IMR-90 (cell line): ENCODE measurements around the gene RING1. TPM values are rescaled to one million over a fixed set of nuclear protein-coding genes. Genes with fewer than 3 reads are reported as not detected.
A peak's percentile ranks its signal among the peaks of the same experiment; 100 is the strongest.

ENCODE experiments used
- ELK1 ChIP-seq: fragments of 150-350 bp; IDR thresholded peaks from 2 replicates; pipeline ENCODE4 v1.6.1; 2016; ENCODE audit warnings: low read depth, mild to moderate bottlenecking, low read length, moderate library complexity, borderline replicate concordance
- FOS ChIP-seq: fragments of 150-350 bp; IDR thresholded peaks from 2 replicates; pipeline ENCODE4 v1.6.1; 2016; ENCODE audit warnings: low read depth, low read length
- MAFK ChIP-seq: IDR thresholded peaks from 2 replicates; pipeline ENCODE4 v1.6.1; 2012; ENCODE audit warnings: low read depth, low read length, improper control_type of control experiment
- SMC3 ChIP-seq: fragments of 150-350 bp; IDR thresholded peaks from 2 replicates; pipeline ENCODE4 v1.6.1; 2016; ENCODE audit warnings: low read depth, mild to moderate bottlenecking, antibody characterized with exemption, low read length, moderate library complexity
- polyA plus RNA-seq, 3 experiments: library from polyadenylated mRNA; depleted of rRNA; stranded (reverse); fragments of >200 nt; gene quantifications; 2 replicates each; pipeline ENCODE4 v1.2.3, GENCODE V29; 2012; ENCODE audit warnings: low replicate concordance in 1 of 3
- total RNA-seq: library from RNA; depleted of rRNA; stranded (reverse); fragments of >200 nt; gene quantifications from 2 replicates; pipeline ENCODE4 v1.2.3, GENCODE V29; 2012

Gene RING1
- total and polyA plus RNA-seq, 2 of the 4 experiments (the other 2 are of a cell fraction) = 14.9 to 40.8 TPM

- TF ChIP-seq ELK1 (no peak), SMC3 (no peak), FOS (no peak; the same call in 1 of the 2 replicates), MAFK (peak; percentile 58)
Measured at GRCh38 chr6:33248932-33249731, 40.8 kb downstream of the RING1 start (continued).
